ENCODE data around the gene CEP112. TPM values are rescaled to one million over a fixed set of nuclear protein-coding genes. Genes with fewer than 3 reads are reported as not detected.

CEP112 gene
- polyA plus RNA-seq, 3 donors = 7.6 to 20.1 (median 12.7) TPM

- no peak overlapping the region for H3K27ac ChIP-seq (ENCODE audit: low read depth, low read length)
Observed at GRCh38 chr17:65633988-65634387, 557.9 kb downstream of the CEP112 start.

- H3K27ac ChIP-seq (ENCODE audit: low read depth, low read length) = no peak overlapping the region
- WGBS, 3 donors = 75 to 83% (median 80%) methylated on average over 8 of the region's 8 CpGs
Observed at GRCh38 chr17:65633146-65633881, 558.6 kb downstream of the CEP112 start.

GRCh38 chr17:65630502-65630901 is 561.4 kb downstream of the CEP112 start:
- 98 to 100% (median 99%) methylated on average over 2 of the region's 2 CpGs for WGBS, 3 donors
- H3K27ac ChIP-seq (ENCODE audit: low read depth, low read length) = no peak overlapping the region

DNA sequence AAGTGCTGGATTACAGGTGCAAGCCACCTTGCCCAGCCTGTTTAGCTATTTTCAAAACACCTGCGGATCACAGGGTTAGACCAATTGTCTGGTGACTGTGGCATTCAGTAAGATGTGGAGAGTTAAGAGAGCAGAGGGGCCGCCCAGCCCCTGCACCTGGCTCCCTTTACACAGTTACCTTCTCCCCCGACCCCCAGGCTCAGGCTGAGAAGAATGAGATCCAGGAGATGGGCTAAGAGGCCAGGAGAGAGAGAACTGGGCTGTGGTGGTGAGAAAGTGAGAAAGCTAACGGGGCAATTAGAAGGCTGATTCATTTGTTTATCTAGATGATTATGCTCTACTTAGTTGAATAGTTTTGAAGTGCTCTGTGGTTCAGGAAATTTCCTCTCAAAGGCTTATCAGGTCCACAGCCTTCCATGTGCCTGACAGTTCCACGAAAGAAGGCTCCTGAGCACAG is 562.7 kb downstream of the CEP112 start:
- no peak overlapping the region for H3K27ac ChIP-seq (ENCODE audit: low read depth, low read length)
- 86 to 92% (median 91%) methylated on average over 5 of the region's 5 CpGs for WGBS, 3 donors

GRCh38 chr17:65628644-65629036 is 563.3 kb downstream of the CEP112 start:
- WGBS, 3 donors = 65 to 75% (median 67%) methylated on average over 8 of the region's 8 CpGs

DNA sequence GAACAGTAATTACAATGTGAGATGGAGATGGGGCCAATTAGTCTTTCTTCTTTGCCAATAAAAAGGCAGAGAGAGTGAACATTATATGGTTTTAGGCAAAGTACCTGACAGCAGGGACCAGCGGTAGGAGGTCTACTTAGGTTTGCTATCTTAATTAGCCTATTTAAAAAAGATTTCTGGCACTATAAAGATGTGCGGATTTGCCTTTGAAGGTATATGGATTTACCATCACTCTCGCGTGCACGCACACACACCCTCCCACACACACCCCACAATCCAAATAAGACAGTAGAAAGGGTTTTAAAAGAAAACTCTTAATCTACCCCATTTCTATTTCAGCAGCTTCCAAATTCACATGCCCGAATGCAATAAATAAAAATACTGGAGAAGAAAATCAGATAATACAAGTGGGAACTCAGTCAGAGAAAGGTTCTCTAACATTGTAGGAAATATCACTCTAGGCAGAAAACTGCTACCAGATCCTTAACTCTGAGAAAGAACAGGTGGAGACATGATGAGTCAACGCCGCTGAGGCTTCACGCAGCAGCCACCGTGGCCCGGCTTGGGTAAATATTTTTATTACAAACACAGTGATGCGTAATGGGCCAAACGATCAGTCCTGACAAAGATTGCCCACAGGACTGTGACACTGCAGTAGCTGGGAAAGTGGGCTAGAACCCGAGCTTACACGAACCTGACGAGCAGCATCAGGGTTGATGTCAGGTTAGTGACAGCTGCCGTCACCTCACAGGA is 563.9 kb downstream of the CEP112 start:
- H3K27ac ChIP-seq (ENCODE audit: low read depth, low read length) = no peak overlapping the region
- WGBS, 3 donors = 62 to 81% (median 66%) methylated on average over 17 of the region's 17 CpGs

More at GRCh38 chr17:65628644-65629036, 563.3 kb downstream of the CEP112 start:
- no peak overlapping the region for H3K27ac ChIP-seq (ENCODE audit: low read depth, low read length)

DNA sequence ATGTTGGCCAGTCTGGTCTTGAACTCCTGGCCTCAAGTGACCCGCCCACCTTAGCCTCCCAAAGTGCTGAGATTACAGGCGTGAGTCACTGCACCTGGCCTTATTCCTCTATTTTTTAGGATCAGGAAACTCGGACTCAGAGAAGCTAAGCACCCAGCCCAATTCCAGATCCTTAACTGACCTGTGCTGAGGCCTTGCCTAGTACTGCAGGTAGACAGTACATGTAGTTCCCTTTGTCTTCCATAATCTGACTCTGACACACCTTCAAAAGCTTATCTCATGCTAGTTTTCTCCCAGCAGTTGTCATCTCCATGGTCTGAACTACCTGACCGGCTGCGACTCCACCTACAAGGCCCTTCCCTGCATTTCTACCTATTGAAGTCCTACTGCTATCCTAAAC is 564.8 kb downstream of the CEP112 start:
- 86 to 89% (median 88%) methylated on average over 5 of the region's 5 CpGs for WGBS, 3 donors
- H3K27ac ChIP-seq (ENCODE audit: low read depth, low read length) = no peak overlapping the region

- no peak overlapping the region for H3K27ac ChIP-seq (ENCODE audit: low read depth, low read length)
Observed at GRCh38 chr17:65626451-65626850, 565.5 kb downstream of the CEP112 start.

- 86 to 92% (median 89%) methylated on average over 1 of the region's 1 CpG for WGBS, 3 donors
- H3K27ac ChIP-seq (ENCODE audit: low read depth, low read length) = no peak overlapping the region
Observed at GRCh38 chr17:65618516-65618915, 573.4 kb downstream of the CEP112 start.

DNA sequence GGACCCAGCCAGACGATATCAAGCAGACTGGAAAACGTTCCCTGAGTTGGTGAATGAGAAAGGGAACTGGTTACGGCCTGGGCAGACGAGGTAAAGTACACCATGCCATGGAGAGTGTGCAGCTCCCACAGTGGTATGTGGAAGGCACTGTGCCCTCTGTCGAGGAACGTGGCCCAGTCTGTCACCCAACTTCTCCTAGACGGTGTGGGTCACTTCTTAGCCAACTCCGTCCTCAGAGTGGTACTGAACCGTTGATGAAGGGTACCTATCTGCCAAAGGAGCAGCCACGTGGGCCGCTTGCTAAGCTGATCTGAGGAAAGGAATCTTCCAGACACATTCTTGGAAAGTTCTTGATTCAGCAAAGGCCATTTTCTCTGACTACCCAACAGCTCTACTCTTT is 574.4 kb downstream of the CEP112 start:
- WGBS, 3 donors = 94 to 97% (median 96%) methylated on average over 11 of the region's 11 CpGs
- H3K27ac ChIP-seq (ENCODE audit: low read depth, low read length) = no peak overlapping the region

DNA sequence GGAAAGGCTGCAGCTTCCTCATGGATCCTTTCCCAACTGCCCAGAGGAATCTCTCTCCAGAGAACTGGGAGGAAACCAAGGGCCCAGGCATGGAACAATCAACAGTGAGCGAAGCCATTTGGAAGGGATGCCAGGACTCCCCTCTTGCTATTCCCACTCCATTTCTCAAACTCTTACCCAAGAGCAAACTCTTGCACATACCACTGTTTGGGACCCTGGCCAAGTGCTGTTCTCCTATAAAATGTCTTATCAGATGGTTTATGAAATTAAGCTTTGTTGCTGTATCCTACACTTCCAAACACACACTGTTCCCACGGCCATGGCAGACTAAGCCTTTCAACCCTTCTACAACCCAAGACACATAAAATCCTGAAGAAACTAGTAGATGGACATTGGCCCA is 582.2 kb downstream of the CEP112 start:
- 59 to 88% (median 81%) methylated on average over 2 of the region's 2 CpGs for WGBS, 3 donors
- no peak overlapping the region for H3K27ac ChIP-seq (ENCODE audit: low read depth, low read length)

GRCh38 chr17:65609286-65609685 is 582.6 kb downstream of the CEP112 start:
- no peak overlapping the region for H3K27ac ChIP-seq (ENCODE audit: low read depth, low read length)
- 61 to 87% (median 68%) methylated on average over 2 of the region's 2 CpGs for WGBS, 3 donors

DNA sequence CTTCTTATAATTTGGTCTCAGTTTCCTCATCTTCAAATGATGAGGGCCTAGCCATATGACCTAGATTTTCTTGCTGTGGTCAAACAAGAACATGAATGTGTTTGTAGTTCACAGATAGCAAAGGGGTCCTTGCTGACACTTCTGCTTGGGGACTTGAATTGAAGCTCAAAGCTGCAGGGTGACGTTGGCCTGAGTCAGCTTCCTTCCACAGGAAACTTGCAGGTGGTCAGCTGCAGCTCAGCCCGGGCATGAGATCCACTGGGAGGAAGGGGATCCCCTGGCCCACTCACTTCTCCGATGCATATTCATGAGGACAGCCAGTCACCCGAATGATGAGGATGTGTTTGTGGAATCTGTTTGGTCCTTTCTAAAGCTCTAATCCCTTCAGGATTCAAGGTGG is 587.9 kb downstream of the CEP112 start:
- H3K27ac ChIP-seq (ENCODE audit: low read depth, low read length) = no peak overlapping the region
- 47 to 69% (median 48%) methylated on average over 4 of the region's 4 CpGs for WGBS, 3 donors

- 61 to 89% (median 82%) methylated on average over 2 of the region's 2 CpGs for WGBS, 3 donors
- H3K27ac ChIP-seq (ENCODE audit: low read depth, low read length) = no peak overlapping the region
Observed at GRCh38 chr17:65601881-65602280, 590.1 kb downstream of the CEP112 start.

DNA sequence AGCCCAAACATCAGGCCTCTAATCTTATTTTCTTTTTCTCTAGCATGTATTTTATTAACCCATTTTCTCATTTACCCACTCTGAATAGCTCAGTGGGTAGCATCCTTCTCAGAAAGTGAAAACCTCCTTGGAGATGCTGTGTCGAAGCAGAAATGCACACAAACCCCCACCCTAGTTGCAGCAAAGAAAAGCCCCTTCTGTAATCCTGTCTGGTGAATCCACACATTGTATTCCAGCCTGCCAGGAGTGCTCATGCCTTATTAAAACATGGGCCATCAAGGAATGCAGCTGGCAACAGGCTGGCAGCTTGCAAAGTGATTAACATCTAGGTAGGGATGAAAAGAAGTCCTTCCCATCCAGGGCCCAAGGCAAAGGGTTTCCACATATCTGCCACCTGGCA is 590.8 kb downstream of the CEP112 start:
- 88 to 100% (median 97%) methylated on average over 1 of the region's 1 CpG for WGBS, 3 donors
- no peak overlapping the region for H3K27ac ChIP-seq (ENCODE audit: low read depth, low read length)

- no peak overlapping the region for H3K27ac ChIP-seq (ENCODE audit: low read depth, low read length)
- WGBS, 3 donors = 15 to 57% (median 26%) methylated on average over 1 of the region's 1 CpG
Observed at GRCh38 chr17:65600518-65600917, 591.4 kb downstream of the CEP112 start.

DNA sequence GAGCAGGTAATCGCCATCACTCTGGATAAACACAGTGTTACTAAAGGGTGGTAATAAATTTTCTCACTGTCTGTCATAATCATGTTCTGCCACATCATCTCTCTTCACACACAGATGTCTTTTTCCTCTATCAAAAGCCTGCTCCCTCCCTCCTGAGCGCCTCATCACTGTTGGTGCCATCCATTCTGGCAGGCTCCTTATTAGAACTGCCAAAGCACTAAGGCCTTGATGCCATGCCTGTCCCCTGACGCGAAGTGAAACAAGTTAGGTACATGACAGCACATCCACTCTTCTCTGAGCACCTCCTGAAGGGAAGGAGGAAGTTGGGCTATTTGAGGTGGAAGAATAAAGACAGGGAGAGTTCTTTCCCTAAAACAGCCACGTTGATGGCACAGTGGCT is 592.3 kb downstream of the CEP112 start:
- no peak overlapping the region for H3K27ac ChIP-seq (ENCODE audit: low read depth, low read length)
- 83 to 85% (median 83%) methylated on average over 5 of the region's 5 CpGs for WGBS, 3 donors

GRCh38 chr17:65598746-65599145 is 593.2 kb downstream of the CEP112 start:
- WGBS, 3 donors = 96 to 100% (median 96%) methylated on average over 1 of the region's 1 CpG
- no peak overlapping the region for H3K27ac ChIP-seq (ENCODE audit: low read depth, low read length)

GRCh38 chr17:65595071-65595656 is 596.8 kb downstream of the CEP112 start:
- 77 to 81% (median 80%) methylated on average over 4 of the region's 4 CpGs for WGBS, 3 donors
- H3K27ac ChIP-seq (ENCODE audit: low read depth, low read length) = no peak overlapping the region

Data from adipose tissue (tissue), 3 donors.